Sigmoid colon (tissue), 4 donors: ENCODE results near the gene ADGRE2.

Experiments used
- CTCF ChIP-seq, 4 experiments: fragments of 450-650 bp in 3 of 4; fragments of 200-600 bp in 1 of 4; IDR thresholded peaks; one replicate each; pipeline ENCODE4 v1.5.1; 2016 to 2019; ENCODE audit warnings: antibody characterized with exemption in 4 of 4, mild to moderate bottlenecking in 3 of 4, moderate library complexity in 2 of 4
- EP300 ChIP-seq, 4 donors: sonication (generic); formaldehyde crosslinking; IDR thresholded peaks; one replicate each; pipeline ENCODE4 v1.6.1; 2017; ENCODE audit warnings: antibody characterized with exemption in 4 of 4
- POLR2A ChIP-seq, 2 donors: fragments of 450-650 bp; IDR thresholded peaks; one replicate each; pipeline ENCODE4 v1.6.1; 2016; ENCODE audit warnings: antibody characterized with exemption in 2 of 2, mild to moderate bottlenecking in 2 of 2, moderate library complexity in 2 of 2
- POLR2AphosphoS5 ChIP-seq, 4 donors: sonication (generic); formaldehyde crosslinking; IDR thresholded peaks; one replicate each; pipeline ENCODE4 v1.6.1; 2017; ENCODE audit warnings: antibody characterized with exemption in 4 of 4

- peak in 2 of 4 experiments; percentile 34 to 37 for TF ChIP-seq CTCF (IDR thresholded peaks at IDR 0.05)
- TF ChIP-seq POLR2A (IDR thresholded peaks at IDR 0.05): no peak
- no peak for TF ChIP-seq EP300 (IDR thresholded peaks at IDR 0.05)
- TF ChIP-seq POLR2AphosphoS5 (IDR thresholded peaks at IDR 0.05): no peak
Measured at GRCh38 chr19:14786421-14786851, 8.1 kb upstream of the ADGRE2 start.
